Measurements from ENCODE around the gene HS6ST1. TPM values are rescaled to one million over a fixed set of nuclear protein-coding genes. Genes with fewer than 3 reads are reported as not detected.

The HS6ST1 gene
- total RNA-seq, 1 donor = 19.9 TPM

- no peak overlapping the region for H3K4me3 ChIP-seq (ENCODE audit: low read depth, low read length)
- peak; percentile 99 for DNase-seq (ENCODE audit: low read depth)
- peak; percentile 12 for TF ChIP-seq CTCF (IDR thresholded peaks at IDR 0.05; ENCODE audit: insufficient read depth, low read depth, low read length)
Measured at GRCh38 chr2:128304715-128305554, 13.7 kb downstream of the HS6ST1 start.

DNA sequence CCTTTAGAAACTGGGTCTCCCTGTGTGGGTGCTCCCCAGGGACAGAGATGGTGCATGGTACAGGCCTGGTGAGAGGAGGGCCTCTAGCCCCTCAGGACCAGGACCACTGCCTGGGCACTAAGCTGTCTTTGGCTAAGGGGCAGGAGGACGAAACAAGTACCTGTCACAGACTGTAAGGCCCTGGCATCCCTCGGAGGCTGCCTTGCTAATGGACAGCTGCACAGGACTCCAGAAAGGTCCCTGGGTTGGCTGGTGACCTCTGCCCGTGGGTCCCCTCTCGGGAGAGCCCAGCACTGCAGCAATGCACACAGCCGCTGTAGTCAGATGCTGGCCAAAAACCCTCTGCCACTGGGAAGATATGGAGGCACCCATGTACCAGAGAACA is 14.3 kb downstream of the HS6ST1 start:
- no peak for DNase-seq (ENCODE audit: low read depth)

DNA sequence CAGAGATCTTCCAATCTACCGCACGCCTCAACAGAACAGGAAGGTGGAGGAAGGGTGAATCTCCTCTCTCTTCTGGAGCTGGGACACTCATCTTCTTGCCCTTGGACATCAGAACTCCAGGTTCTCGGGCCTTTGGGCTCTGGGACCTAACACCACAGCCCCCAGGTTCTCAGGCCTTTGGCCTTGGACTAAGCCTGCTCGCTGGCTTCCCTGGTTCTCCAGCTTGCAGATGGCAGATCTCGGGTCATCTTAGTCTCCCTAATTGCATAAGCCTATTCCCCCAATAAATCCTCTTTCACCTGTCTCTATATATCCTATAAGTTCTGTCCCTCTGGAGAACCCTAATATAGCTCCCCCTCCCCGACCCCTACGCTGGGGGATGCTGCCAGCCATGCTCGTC is 14.8 kb downstream of the HS6ST1 start:
- H3K4me3 ChIP-seq (ENCODE audit: low read depth, low read length) = no peak overlapping the region
- TF ChIP-seq CTCF (IDR thresholded peaks at IDR 0.05; ENCODE audit: insufficient read depth, low read depth, low read length) = no peak
- DNase-seq (ENCODE audit: low read depth) = no peak

More for the DNA sequence above, 14.3 kb downstream of the HS6ST1 start:
- H3K4me3 ChIP-seq (ENCODE audit: low read depth, low read length) = no peak overlapping the region
- TF ChIP-seq CTCF (IDR thresholded peaks at IDR 0.05; ENCODE audit: insufficient read depth, low read depth, low read length) = no peak

GRCh38 chr2:128303095-128303791 is 15.4 kb downstream of the HS6ST1 start:
- no peak overlapping the region for H3K4me3 ChIP-seq (ENCODE audit: low read depth, low read length)
- no peak for TF ChIP-seq CTCF (IDR thresholded peaks at IDR 0.05; ENCODE audit: insufficient read depth, low read depth, low read length)
- DNase-seq (ENCODE audit: low read depth) = no peak

- H3K4me3 ChIP-seq (ENCODE audit: low read depth, low read length) = no peak overlapping the region
- DNase-seq (ENCODE audit: low read depth) = no peak
- TF ChIP-seq CTCF (IDR thresholded peaks at IDR 0.05; ENCODE audit: insufficient read depth, low read depth, low read length) = no peak
Measured at GRCh38 chr2:128302744-128303067, 16.0 kb downstream of the HS6ST1 start.

DNA sequence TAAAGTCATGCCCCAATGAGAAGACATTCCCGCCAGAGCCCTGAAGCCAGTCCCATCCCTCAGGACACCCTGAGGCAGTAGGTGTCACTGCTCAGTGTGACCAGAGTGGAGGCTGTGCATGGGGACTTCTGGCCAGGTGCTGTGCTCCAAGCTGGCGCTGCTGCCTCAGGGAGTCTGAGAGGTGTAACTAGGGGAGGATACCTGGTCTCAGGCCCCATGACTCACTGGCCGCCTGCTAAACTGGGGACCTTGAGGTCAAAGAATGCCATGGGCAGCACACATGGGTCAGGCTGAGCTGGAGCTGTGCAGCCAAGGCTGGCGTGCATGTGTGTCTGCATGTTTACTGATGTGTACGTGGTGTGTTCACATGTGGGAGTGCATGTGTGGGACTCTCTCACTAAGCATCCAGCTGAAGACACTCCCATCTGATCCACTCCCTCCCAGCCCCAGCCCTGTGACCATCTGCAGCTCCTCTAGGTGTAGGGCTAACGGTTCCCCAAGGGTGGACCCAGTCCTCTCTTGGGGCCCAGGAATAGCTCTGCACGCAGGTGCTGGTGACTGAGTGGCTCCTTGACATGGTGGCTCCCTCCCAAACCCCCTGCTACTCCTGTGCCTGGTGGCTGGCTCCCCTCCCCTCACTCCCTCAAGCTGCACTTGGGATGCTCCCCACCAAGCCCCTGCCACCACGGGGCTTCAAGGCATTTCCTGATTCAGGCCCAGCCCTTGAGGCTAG is 16.5 kb downstream of the HS6ST1 start:
- no peak overlapping the region for H3K4me3 ChIP-seq (ENCODE audit: low read depth, low read length)
- no peak for TF ChIP-seq CTCF (IDR thresholded peaks at IDR 0.05; ENCODE audit: insufficient read depth, low read depth, low read length)
- DNase-seq (ENCODE audit: low read depth) = no peak

Data from fibroblast of villous mesenchyme (primary cell).